GM21515 (cell line): ENCODE results near the gene C1orf226.

Experiments used
- ATAC-seq: cut with Tn5 transposase; IDR thresholded peaks from one replicate; pipeline ENCODE4 v1.9.1; 2021; ENCODE audit not compliant: unreplicated experiment

The C1orf226 gene

GRCh38 chr1:162384116-162384515, 2.6 kb downstream of the C1orf226 start:
- ATAC-seq, result no peak

GRCh38 chr1:162384601-162385279, 3.2 kb downstream of the C1orf226 start:
- ATAC-seq, result no peak

- no peak for ATAC-seq
Observed at GRCh38 chr1:162385280-162385623, 3.7 kb downstream of the C1orf226 start.

- ATAC-seq, result no peak
Observed at GRCh38 chr1:162385702-162386101, 4.2 kb downstream of the C1orf226 start.

GRCh38 chr1:162386292-162387225, 5.0 kb downstream of the C1orf226 start:
- ATAC-seq, result no peak

- no peak for ATAC-seq
Observed at GRCh38 chr1:162387226-162388082, 5.9 kb downstream of the C1orf226 start.

- no peak for ATAC-seq
Observed at GRCh38 chr1:162388083-162388594, 6.6 kb downstream of the C1orf226 start.

- no peak for ATAC-seq
Observed at GRCh38 chr1:162388615-162389014, 7.1 kb downstream of the C1orf226 start.

GRCh38 chr1:162389021-162389818, 7.7 kb downstream of the C1orf226 start:
- ATAC-seq, result no peak

- no peak for ATAC-seq
Observed at GRCh38 chr1:162389971-162390370, 8.4 kb downstream of the C1orf226 start.

- ATAC-seq, result no peak
Observed at GRCh38 chr1:162390396-162391185, 9.1 kb downstream of the C1orf226 start.

- no peak for ATAC-seq
Observed at GRCh38 chr1:162391790-162392563, 10.4 kb downstream of the C1orf226 start.

GRCh38 chr1:162396201-162396906, 14.8 kb downstream of the C1orf226 start:
- no peak for ATAC-seq

GRCh38 chr1:162397039-162397448, 15.5 kb downstream of the C1orf226 start:
- ATAC-seq, result no peak

- ATAC-seq, result no peak
Observed at GRCh38 chr1:162397943-162398560, 16.5 kb downstream of the C1orf226 start.

GRCh38 chr1:162398999-162399580, 17.6 kb downstream of the C1orf226 start:
- no peak for ATAC-seq

- ATAC-seq, result no peak
Observed at GRCh38 chr1:162400790-162401355, 19.3 kb downstream of the C1orf226 start.
